H1 (cell line): ENCODE results near the gene GCK. TPM values are rescaled to one million over a fixed set of nuclear protein-coding genes. Genes with fewer than 3 reads are reported as not detected.

Experiments used
- BRCA1 ChIP-seq: IDR thresholded peaks from 2 replicates; pipeline ENCODE4 v1.6.1; 2012; ENCODE audit warnings: low read depth, low read length, improper control_type of control experiment
- CBX8 ChIP-seq: fragments of 300-800, 300-1000 bp; sonication (generic); IDR thresholded peaks from 2 replicates; pipeline ENCODE4 v1.7.1; 2016; ENCODE audit warnings: low read depth, low read length, borderline replicate concordance
- CEBPB ChIP-seq: IDR thresholded peaks from 2 replicates; pipeline ENCODE4 v1.6.1; 2012; ENCODE audit warnings: low read depth, low read length
- CHD7 ChIP-seq: fragments of 300-600 bp; sonication (generic); IDR thresholded peaks from 2 replicates; pipeline ENCODE4 v1.7.1; 2012; ENCODE audit warnings: low read length, moderate library complexity, mild to moderate bottlenecking, inconsistent platforms; ENCODE audit not compliant: insufficient replicate concordance
- CREB1 ChIP-seq: IDR thresholded peaks from 2 replicates; pipeline ENCODE4 v1.6.1; 2012; ENCODE audit warnings: inconsistent platforms
- KDM5A ChIP-seq: fragments of 200-600 bp; IDR thresholded peaks from 2 replicates; pipeline ENCODE4 v1.7.1; 2012; ENCODE audit warnings: mild to moderate bottlenecking, low read length, inconsistent platforms, mixed read lengths
- PHF8 ChIP-seq: fragments of 200-600 bp; sonication (generic); conservative IDR thresholded peaks from 2 replicates; pipeline ENCODE4 v1.7.1; 2012; ENCODE audit warnings: low read depth, mild to moderate bottlenecking, inconsistent platforms, low read length, moderate library complexity
- POLR2A ChIP-seq, 2 experiments: IDR thresholded peaks; 1 replicate in 1 of 2; 2 replicates in 1 of 2; pipeline ENCODE4 v1.6.1; 2011; ENCODE audit warnings: low read depth in 2 of 2, low read length in 2 of 2, mild to moderate bottlenecking in 2 of 2; ENCODE audit errors: control extremely low read depth in 1 of 2
- RAD21 ChIP-seq, 2 experiments: IDR thresholded peaks in 1 of 2; conservative IDR thresholded peaks in 1 of 2; 2 replicates each; pipeline ENCODE4 v1.6.1; 2011; ENCODE audit warnings: low read depth in 2 of 2, low read length in 2 of 2, improper control_type of control experiment in 1 of 2, inconsistent platforms in 1 of 2, mild to moderate bottlenecking in 1 of 2, moderate library complexity in 1 of 2
- SIX5 ChIP-seq: IDR thresholded peaks from 2 replicates; pipeline ENCODE4 v1.6.1; 2011; ENCODE audit warnings: mild to moderate bottlenecking, low read depth, low read length
- YY1 ChIP-seq: IDR thresholded peaks from 2 replicates; pipeline ENCODE4 v1.6.1; 2011; ENCODE audit warnings: low read depth, mild to moderate bottlenecking, low read length
- polyA plus RNA-seq, 7 experiments: library from polyadenylated mRNA; depleted of rRNA in 3 of 7; stranded (reverse) in 5 of 7; unstranded in 2 of 7; fragments of >200 nt in 5 of 7; fragments of 200-250 nt in 2 of 7; gene quantifications; 1 replicate in 5 of 7; 2 replicates in 1 of 7; 4 replicates in 1 of 7; pipeline versions ENCODE4 v1.2.1 to v1.2.3, GENCODE V29; 2011 to 2013; ENCODE audit warnings: missing spikeins in 2 of 7, mixed read lengths in 2 of 7
- total RNA-seq: library from RNA; stranded (reverse); fragmentation: NEBNext Ultra II Directional; extraction: Animal tissue kit (Norgen Biotek cat#: 25700); gene quantifications from 2 replicates; pipeline ENCODE4 v1.2.1, GENCODE V29; 2021

The GCK gene
- total and polyA plus RNA-seq, 2 of the 8 experiments (the other 6 are each of a cell fraction or from before 2014, with no cell fraction given), result 2.4 to 4.9 TPM

- TF ChIP-seq CHD7 (no peak), YY1 (no peak), RAD21 (IDR thresholded peaks at IDR 0.05 in 1 of 2, conservative IDR thresholded peaks at IDR 0.05 in 1 of 2; ENCODE audit: low read depth in 2 of 2, low read length in 2 of 2) (peak in 1 of 2 experiments; percentile 31; a peak in 3 of 4 replicates), KDM5A (no peak), POLR2A (IDR thresholded peaks at IDR 0.05; ENCODE audit: control extremely low read depth in 1 of 2, low read depth in 2 of 2, low read length in 2 of 2) (no peak), CBX8 (no peak), SIX5 (no peak), CEBPB (no peak), CREB1 (no peak), PHF8 (no peak), BRCA1 (no peak)
Measured at GRCh38 chr7:44218418-44219201, 29.4 kb upstream of the GCK start (continued).
